ENCODE measurements around the gene ACTG1. TPM values are rescaled to one million over a fixed set of nuclear protein-coding genes. Genes with fewer than 3 reads are reported as not detected.

The ACTG1 gene
- total and polyA plus RNA-seq, 2 of the 4 experiments (the other 2 are of a cell fraction), result 10,907 to 15,732 TPM

- Histone ChIP-seq H3K79me1 (ENCODE audit: low read depth in 1 of 2, low read length in 2 of 2) (peaks cover 4 to 10% of the 10 kb centered on the region in 2 experiments; a peak in 3 of 4 replicates), H2BK20ac (ENCODE audit: low read depth, low read length) (no peak overlapping the region), H3K9me3 (ENCODE audit: control insufficient read depth, insufficient read depth, low read length) (no peaks in the 10 kb centered on the region), H2BK120ac (ENCODE audit: low read depth, low read length) (no peak overlapping the region), H3K14ac (replicated peaks; ENCODE audit: low read depth, low read length) (no peak overlapping the region), H4K5ac (ENCODE audit: low read depth, low read length) (no peak overlapping the region), H3K4me1 (ENCODE audit: control insufficient read depth, insufficient read depth, low read length) (no peaks in the 10 kb centered on the region), H3K36me3 (ENCODE audit: control insufficient read depth, insufficient read depth, low read length) (peaks cover 60% of the 10 kb centered on the region), H3K4me3 (ENCODE audit: insufficient read depth, low read depth, low read length) (no peak overlapping the region), H3K9ac (ENCODE audit: low read depth, low read length) (no peak overlapping the region), H3K4me2 (ENCODE audit: low read depth, low read length) (no peak overlapping the region), H2AFZ (replicated peaks; ENCODE audit: low read length, poor library complexity) (no peak overlapping the region), H3K4ac (ENCODE audit: low read depth, low read length) (no peak overlapping the region), H3K18ac (ENCODE audit: low read depth, low read length) (no peak overlapping the region), H4K20me1 (ENCODE audit: insufficient read depth, low read length) (peaks cover 4% of the 10 kb centered on the region), H3K23ac (ENCODE audit: low read depth, low read length) (no peak overlapping the region), H2BK15ac (ENCODE audit: low read depth, low read length) (no peak overlapping the region), H4K8ac (ENCODE audit: low read depth in 2 of 2, low read length in 2 of 2) (no peak overlapping the region), H3K27ac (ENCODE audit: insufficient read depth, low read length) (no peak overlapping the region), H2AK9ac (replicated peaks; ENCODE audit: low read depth, low read length, poor library complexity) (no peak overlapping the region), H4K91ac (ENCODE audit: insufficient read depth, low read depth, low read length) (no peak overlapping the region), H3K56ac (ENCODE audit: extremely low read depth, insufficient read depth, low read length) (no peak overlapping the region), H2AK5ac (ENCODE audit: low read depth, low read length) (no peak overlapping the region), H3K9me1 (ENCODE audit: insufficient read depth, low read length) (no peaks in the 10 kb centered on the region), H3K27me3 (ENCODE audit: control insufficient read depth, insufficient read depth, low read length) (no peaks in the 10 kb centered on the region), H2BK5ac (ENCODE audit: low read depth, low read length, poor library complexity, severe bottlenecking) (no peak overlapping the region)
- 100% methylated on average over 1 of the region's 14 CpGs; no CpG with 5 or more reads in 1 of the 2 experiments for WGBS, 2 experiments (ENCODE audit: extremely low coverage in 2 of 2, insufficient read length in 1 of 2)
- ChIA-PET CTCF (no interaction called here), POLR2A (ENCODE audit: unreplicated experiment) (no interaction called here)
- DNase-seq (no peak), ATAC-seq (ENCODE audit: low read depth) (no peak)
- in situ Hi-C loops (cut with MboI; ENCODE audit: low sequenced_read_pairs) (no loop called here), intact Hi-C loops (cut with micrococcal nuclease) (no loop called here), dilution Hi-C loops (cut with HindIII; ENCODE audit: low sequenced_read_pairs, unreplicated experiment) (no loop called here)
- TF ChIP-seq RAD21 (IDR thresholded peaks at IDR 0.05; ENCODE audit: low read length) (no peak), ELK1 (IDR thresholded peaks at IDR 0.05; ENCODE audit: borderline replicate concordance, low read depth, low read length) (no peak), MAFK (IDR thresholded peaks at IDR 0.05; ENCODE audit: low read depth, low read length) (no peak), RFX5 (IDR thresholded peaks at IDR 0.05; ENCODE audit: low read depth, low read length) (no peak), CTCF (conservative IDR thresholded peaks at IDR 0.05; ENCODE audit: low read depth, low read length) (no peak), MXI1 (IDR thresholded peaks at IDR 0.05; ENCODE audit: borderline replicate concordance, low read depth, low read length) (no peak)
- BruUV-seq (replicated peaks), result no TSS peak
Measured at GRCh38 chr17:81543339-81543675, 30.7 kb upstream of the ACTG1 start.
